Neural cell (in vitro differentiated cells): Measurements from ENCODE around the gene CALHM1. TPM values are rescaled to one million over a fixed set of nuclear protein-coding genes. Genes with fewer than 3 reads are reported as not detected.

Experiments
- H2AFZ ChIP-seq: fragments of 200-600, 300-800 bp; sonication (generic), shearing (Covaris generic); 2 replicates; pipeline ENCODE4 v1.6.0; 2014; ENCODE audit warnings: low read depth, mild to moderate bottlenecking, antibody characterized with exemption, low read length, moderate library complexity
- H3F3A ChIP-seq: fragments of 200-600 bp; shearing (Covaris generic); 2 replicates; pipeline ENCODE4 v1.6.1; 2016; ENCODE audit warnings: mild to moderate bottlenecking, moderate library complexity, mixed read lengths, antibody characterized with exemption, low read length; ENCODE audit not compliant: insufficient read depth, poor library complexity, severe bottlenecking
- H3K27ac ChIP-seq: fragments of 200-600, 300-800 bp; sonication (generic), shearing (Covaris generic); 2 replicates; pipeline ENCODE4 v1.5.1; 2014; ENCODE audit warnings: mild to moderate bottlenecking, low read length, moderate library complexity
- H3K27me3 ChIP-seq: fragments of 300-800, 200-600 bp; sonication (generic), shearing (Covaris generic); 2 replicates; pipeline ENCODE4 v1.6.0; 2014; ENCODE audit warnings: mild to moderate bottlenecking, low read depth, low read length, moderate library complexity; ENCODE audit not compliant: insufficient read depth
- H3K36me3 ChIP-seq: fragments of 300-800, 200-600 bp; sonication (generic), shearing (Covaris generic); 2 replicates; pipeline ENCODE4 v1.5.1; 2014; ENCODE audit warnings: mild to moderate bottlenecking, antibody characterized with exemption, low read length, moderate library complexity; ENCODE audit not compliant: insufficient read depth
- H3K4me2 ChIP-seq: fragments of 300-800, 200-600 bp; sonication (generic), shearing (Covaris generic); 2 replicates; pipeline ENCODE4 v1.6.0; 2014; ENCODE audit warnings: mild to moderate bottlenecking, low read length
- H3K4me3 ChIP-seq: fragments of 300-800, 200-600 bp; sonication (generic), shearing (Covaris generic); 2 replicates; pipeline ENCODE4 v1.5.1; 2014; ENCODE audit warnings: mild to moderate bottlenecking, low read length, moderate library complexity
- H3K79me2 ChIP-seq: fragments of 200-600 bp; shearing (Covaris generic); replicated peaks from 2 replicates; pipeline ENCODE4 v1.6.0; 2014; ENCODE audit warnings: mild to moderate bottlenecking, low read length, moderate library complexity; ENCODE audit not compliant: insufficient read depth
- H3K9ac ChIP-seq: fragments of 300-800, 200-600 bp; sonication (generic), shearing (Covaris generic); 2 replicates; pipeline ENCODE4 v1.6.1; 2016; ENCODE audit warnings: mild to moderate bottlenecking, low read length, mixed read lengths
- H3K9me2 ChIP-seq: fragments of 200-600 bp; shearing (Covaris generic); 2 replicates; pipeline ENCODE4 v1.6.1; 2016; ENCODE audit warnings: mild to moderate bottlenecking, low read length, mixed read lengths; ENCODE audit not compliant: insufficient read depth
- H3K9me3 ChIP-seq: fragments of 200-600, 300-800 bp; sonication (generic), shearing (Covaris generic); 2 replicates; pipeline ENCODE4 v1.6.1; 2016; ENCODE audit warnings: mild to moderate bottlenecking, mixed run types, low read length, moderate library complexity, mixed read lengths
- H4K20me1 ChIP-seq: fragments of 200-600 bp; shearing (Covaris generic); 2 replicates; pipeline ENCODE4 v1.6.1; 2016; ENCODE audit warnings: mild to moderate bottlenecking, mixed run types; ENCODE audit not compliant: insufficient read depth
- CTCF ChIP-seq: fragments of 450-650 bp; IDR thresholded peaks from 2 replicates; pipeline ENCODE4 v1.5.1; 2014; ENCODE audit warnings: antibody characterized with exemption, mild to moderate bottlenecking, moderate library complexity; ENCODE audit not compliant: poor library complexity, severe bottlenecking
- EP300 ChIP-seq: fragments of 450-650 bp; conservative IDR thresholded peaks from 2 replicates; pipeline ENCODE4 v1.6.1; 2014; ENCODE audit warnings: antibody characterized with exemption, mild to moderate bottlenecking, moderate library complexity; ENCODE audit not compliant: poor library complexity, severe bottlenecking
- EZH2 ChIP-seq: fragments of 200-600, 300-800 bp; shearing (Covaris generic), sonication (generic); IDR thresholded peaks from 2 replicates; pipeline ENCODE4 v1.6.1; 2014; ENCODE audit warnings: antibody characterized with exemption, low read length, borderline replicate concordance, mild to moderate bottlenecking; ENCODE audit not compliant: insufficient read depth, poor library complexity, severe bottlenecking
- MXI1 ChIP-seq: fragments of 450-650 bp; conservative IDR thresholded peaks from 2 replicates; pipeline ENCODE4 v1.6.1; 2014; ENCODE audit warnings: antibody characterized with exemption, mild to moderate bottlenecking; ENCODE audit not compliant: poor library complexity, severe bottlenecking
- POLR2AphosphoS5 ChIP-seq: IDR thresholded peaks from 2 replicates; pipeline ENCODE4 v1.6.1; 2012
- RAD21 ChIP-seq: fragments of 450-650 bp; conservative IDR thresholded peaks from 2 replicates; pipeline ENCODE4 v1.6.1; 2014; ENCODE audit warnings: antibody characterized with exemption, mild to moderate bottlenecking, moderate library complexity
- SMC3 ChIP-seq: fragments of 450-650 bp; conservative IDR thresholded peaks from 2 replicates; pipeline ENCODE4 v1.6.1; 2014; ENCODE audit warnings: antibody characterized with exemption, mild to moderate bottlenecking, moderate library complexity; ENCODE audit not compliant: poor library complexity
- polyA plus RNA-seq: library from polyadenylated mRNA; depleted of rRNA; stranded (reverse); fragments of >200 nt; gene quantifications from 2 replicates; pipeline ENCODE4 v1.2.3, GENCODE V29; 2014
- TF ChIP-seq, protein P1 (sequence below): IDR thresholded peaks from 2 replicates; pipeline ENCODE4 v1.6.1; 2012; ENCODE audit warnings: borderline replicate concordance

The CALHM1 gene
- polyA plus RNA-seq, 1 donor from 2014 or later = not detected

DNA sequence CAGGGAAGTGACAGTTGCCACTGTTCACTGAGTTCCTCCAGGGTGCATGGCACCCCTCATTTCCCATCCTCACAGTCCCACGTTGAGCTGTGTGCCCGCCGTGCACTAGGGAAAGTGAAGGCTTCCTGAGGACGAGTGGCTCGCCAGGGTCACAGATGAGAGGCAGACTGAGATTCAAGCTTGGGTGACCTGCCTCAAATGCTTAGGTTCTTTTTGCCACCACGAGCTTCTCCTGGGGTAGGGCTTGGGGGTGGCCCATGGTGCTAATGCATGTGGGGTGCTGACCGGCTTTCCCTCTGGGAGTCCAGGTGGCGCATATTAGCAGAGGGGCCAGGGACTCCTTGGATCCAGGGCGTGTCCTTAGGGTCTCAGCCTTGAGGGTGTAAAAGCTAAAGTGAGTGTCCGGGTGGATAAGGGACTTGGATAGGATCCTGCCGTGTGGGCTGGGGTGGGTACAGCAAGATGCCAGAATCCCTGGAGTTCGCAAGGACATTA, 8.5 kb downstream of the CALHM1 start:
- TF ChIP-seq MXI1 (no peak), RAD21 (no peak), CTCF (no peak), POLR2AphosphoS5 (no peak), EZH2 (no peak), EP300 (no peak)
- Histone ChIP-seq H3K79me2 (no peaks in the 10 kb centered on the region), H4K20me1 (no peaks in the 10 kb centered on the region), H3K27ac (no peak overlapping the region), H3K9ac (no peak overlapping the region), H3K9me2 (no peaks in the 10 kb centered on the region), H3F3A (no peaks in the 10 kb centered on the region), H3K9me3 (no peaks in the 10 kb centered on the region), H3K4me3 (no peak overlapping the region), H3K27me3 (no peaks in the 10 kb centered on the region), H2AFZ (no peak overlapping the region), H3K36me3 (no peaks in the 10 kb centered on the region), H3K4me2 (no peak overlapping the region)

- H3K9me2 ChIP-seq = no peaks in the 10 kb centered on the region
- H2AFZ ChIP-seq = no peak overlapping the region
- H3F3A ChIP-seq = no peaks in the 10 kb centered on the region
- no peak overlapping the region for H3K9ac ChIP-seq
- H3K9me3 ChIP-seq = no peaks in the 10 kb centered on the region
- no peaks in the 10 kb centered on the region for H4K20me1 ChIP-seq
- H3K4me2 ChIP-seq = no peak overlapping the region
- no peak overlapping the region for H3K27ac ChIP-seq
- H3K79me2 ChIP-seq = no peaks in the 10 kb centered on the region
- TF ChIP-seq, protein P1, sequence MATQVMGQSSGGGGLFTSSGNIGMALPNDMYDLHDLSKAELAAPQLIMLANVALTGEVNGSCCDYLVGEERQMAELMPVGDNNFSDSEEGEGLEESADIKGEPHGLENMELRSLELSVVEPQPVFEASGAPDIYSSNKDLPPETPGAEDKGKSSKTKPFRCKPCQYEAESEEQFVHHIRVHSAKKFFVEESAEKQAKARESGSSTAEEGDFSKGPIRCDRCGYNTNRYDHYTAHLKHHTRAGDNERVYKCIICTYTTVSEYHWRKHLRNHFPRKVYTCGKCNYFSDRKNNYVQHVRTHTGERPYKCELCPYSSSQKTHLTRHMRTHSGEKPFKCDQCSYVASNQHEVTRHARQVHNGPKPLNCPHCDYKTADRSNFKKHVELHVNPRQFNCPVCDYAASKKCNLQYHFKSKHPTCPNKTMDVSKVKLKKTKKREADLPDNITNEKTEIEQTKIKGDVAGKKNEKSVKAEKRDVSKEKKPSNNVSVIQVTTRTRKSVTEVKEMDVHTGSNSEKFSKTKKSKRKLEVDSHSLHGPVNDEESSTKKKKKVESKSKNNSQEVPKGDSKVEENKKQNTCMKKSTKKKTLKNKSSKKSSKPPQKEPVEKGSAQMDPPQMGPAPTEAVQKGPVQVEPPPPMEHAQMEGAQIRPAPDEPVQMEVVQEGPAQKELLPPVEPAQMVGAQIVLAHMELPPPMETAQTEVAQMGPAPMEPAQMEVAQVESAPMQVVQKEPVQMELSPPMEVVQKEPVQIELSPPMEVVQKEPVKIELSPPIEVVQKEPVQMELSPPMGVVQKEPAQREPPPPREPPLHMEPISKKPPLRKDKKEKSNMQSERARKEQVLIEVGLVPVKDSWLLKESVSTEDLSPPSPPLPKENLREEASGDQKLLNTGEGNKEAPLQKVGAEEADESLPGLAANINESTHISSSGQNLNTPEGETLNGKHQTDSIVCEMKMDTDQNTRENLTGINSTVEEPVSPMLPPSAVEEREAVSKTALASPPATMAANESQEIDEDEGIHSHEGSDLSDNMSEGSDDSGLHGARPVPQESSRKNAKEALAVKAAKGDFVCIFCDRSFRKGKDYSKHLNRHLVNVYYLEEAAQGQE = no peak
- TF ChIP-seq SMC3 (no peak), RAD21 (no peak), CTCF (no peak), EZH2 (no peak), MXI1 (no peak)
- H3K27me3 ChIP-seq = no peaks in the 10 kb centered on the region
- peaks cover 3% of the 10 kb centered on the region for H3K36me3 ChIP-seq
- no peak overlapping the region for H3K4me3 ChIP-seq
These were observed 9.2 kb downstream of the CALHM1 start for GRCh38 chr10:103449208-103450144.
